Duodenal mucosa (tissue), 2 donors: ENCODE results near the gene GREM1.

Experiments
- H3K27ac ChIP-seq: one replicate; pipeline ENCODE4 v1.7.0; 2013; ENCODE audit warnings: low read depth, low read length
- H3K27me3 ChIP-seq, 2 donors: one replicate each; pipeline ENCODE4 v1.7.0; 2013; ENCODE audit warnings: low read length in 2 of 2, control low read depth in 1 of 2; ENCODE audit not compliant: insufficient read depth in 2 of 2, control insufficient read depth in 1 of 2
- H3K36me3 ChIP-seq, 2 donors: one replicate each; pipeline ENCODE4 v1.7.0; 2013; ENCODE audit warnings: low read length in 2 of 2, control low read depth in 1 of 2; ENCODE audit not compliant: insufficient read depth in 2 of 2, control insufficient read depth in 1 of 2
- H3K4me1 ChIP-seq, 2 donors: one replicate each; pipeline ENCODE4 v1.7.0; 2013; ENCODE audit warnings: low read length in 2 of 2, control low read depth in 1 of 2; ENCODE audit not compliant: insufficient read depth in 2 of 2, control insufficient read depth in 1 of 2
- H3K4me3 ChIP-seq, 2 donors: one replicate each; pipeline ENCODE4 v1.7.0; 2013; ENCODE audit warnings: low read length in 2 of 2, low read depth in 1 of 2
- H3K9ac ChIP-seq, 2 donors: one replicate each; pipeline ENCODE4 v1.7.0; 2013; ENCODE audit warnings: low read length in 2 of 2, low read depth in 1 of 2
- H3K9me3 ChIP-seq, 2 donors: one replicate each; pipeline ENCODE4 v1.7.0; 2013; ENCODE audit warnings: low read length in 2 of 2, control low read depth in 1 of 2; ENCODE audit not compliant: control insufficient read depth in 1 of 2

The GREM1 gene

GRCh38 chr15:32694222-32694983, 23.4 kb upstream of the GREM1 start:
- H3K36me3 ChIP-seq = no peaks in the 10 kb centered on the region
- H3K27me3 ChIP-seq = no peaks in the 10 kb centered on the region
- no peak overlapping the region for H3K9ac ChIP-seq
- peaks cover 3 to 13% of the 10 kb centered on the region in 2 donors for H3K4me1 ChIP-seq
- H3K4me3 ChIP-seq = no peak overlapping the region
- no peaks in the 10 kb centered on the region for H3K9me3 ChIP-seq
- no peak overlapping the region for H3K27ac ChIP-seq

- no peak overlapping the region for H3K4me3 ChIP-seq
- H3K4me1 ChIP-seq = peaks cover 6 to 10% of the 10 kb centered on the region in 2 donors
- no peaks in the 10 kb centered on the region for H3K9me3 ChIP-seq
- H3K27me3 ChIP-seq = no peaks in the 10 kb centered on the region
- no peak overlapping the region for H3K9ac ChIP-seq
- no peaks in the 10 kb centered on the region for H3K36me3 ChIP-seq
- no peak overlapping the region for H3K27ac ChIP-seq
Measured at GRCh38 chr15:32698773-32699390, 18.9 kb upstream of the GREM1 start.

GRCh38 chr15:32700501-32701150, 17.2 kb upstream of the GREM1 start:
- H3K9ac ChIP-seq = no peak overlapping the region
- H3K36me3 ChIP-seq = no peaks in the 10 kb centered on the region
- no peak overlapping the region for H3K4me3 ChIP-seq
- no peaks in the 10 kb centered on the region for H3K27me3 ChIP-seq
- H3K9me3 ChIP-seq = no peaks in the 10 kb centered on the region
- no peak overlapping the region for H3K27ac ChIP-seq
- H3K4me1 ChIP-seq = peaks cover 6 to 10% of the 10 kb centered on the region in 2 donors

GRCh38 chr15:32701863-32702262, 15.9 kb upstream of the GREM1 start:
- no peak overlapping the region for H3K4me3 ChIP-seq
- H3K27ac ChIP-seq = no peak overlapping the region
- no peaks in the 10 kb centered on the region for H3K9me3 ChIP-seq
- H3K9ac ChIP-seq = no peak overlapping the region
- H3K27me3 ChIP-seq = no peaks in the 10 kb centered on the region
- no peaks in the 10 kb centered on the region for H3K36me3 ChIP-seq
- peaks cover 6 to 10% of the 10 kb centered on the region in 2 donors for H3K4me1 ChIP-seq

- H3K4me1 ChIP-seq = peaks cover 6 to 15% of the 10 kb centered on the region in 2 donors
- no peak overlapping the region for H3K27ac ChIP-seq
- no peaks in the 10 kb centered on the region for H3K36me3 ChIP-seq
- H3K27me3 ChIP-seq = no peaks in the 10 kb centered on the region
- no peak overlapping the region for H3K9ac ChIP-seq
- no peak overlapping the region for H3K4me3 ChIP-seq
- no peaks in the 10 kb centered on the region for H3K9me3 ChIP-seq
Measured at GRCh38 chr15:32704395-32704981, 13.3 kb upstream of the GREM1 start.

GRCh38 chr15:32705446-32705845, 12.4 kb upstream of the GREM1 start:
- no peaks in the 10 kb centered on the region for H3K27me3 ChIP-seq

GRCh38 chr15:32706704-32707103, 11.1 kb upstream of the GREM1 start:
- H3K27ac ChIP-seq = no peak overlapping the region
- no peak overlapping the region for H3K4me3 ChIP-seq
- peaks cover 0 to 10% of the 10 kb centered on the region in 2 donors for H3K4me1 ChIP-seq
- H3K9ac ChIP-seq = no peak overlapping the region
- no peaks in the 10 kb centered on the region for H3K27me3 ChIP-seq
- H3K9me3 ChIP-seq = no peaks in the 10 kb centered on the region
- no peaks in the 10 kb centered on the region for H3K36me3 ChIP-seq

More at GRCh38 chr15:32705446-32705845, 12.4 kb upstream of the GREM1 start:
- Histone ChIP-seq H3K4me1 (peaks cover under 1 to 15% of the 10 kb centered on the region in 2 donors), H3K9me3 (no peaks in the 10 kb centered on the region), H3K4me3 (no peak overlapping the region), H3K9ac (no peak overlapping the region), H3K27ac (no peak overlapping the region), H3K36me3 (no peaks in the 10 kb centered on the region)

- H3K27me3 ChIP-seq = no peaks in the 10 kb centered on the region
- H3K27ac ChIP-seq = no peak overlapping the region
- H3K9me3 ChIP-seq = no peaks in the 10 kb centered on the region
- no peak overlapping the region for H3K4me3 ChIP-seq
- peaks cover 0 to 10% of the 10 kb centered on the region in 2 donors for H3K4me1 ChIP-seq
- H3K36me3 ChIP-seq = no peaks in the 10 kb centered on the region
- no peak overlapping the region for H3K9ac ChIP-seq
Measured at GRCh38 chr15:32707436-32707835, 10.4 kb upstream of the GREM1 start.

GRCh38 chr15:32709295-32710033, 8.3 kb upstream of the GREM1 start:
- peaks cover 7 to 11% of the 10 kb centered on the region in 2 donors for H3K27me3 ChIP-seq
- H3K4me3 ChIP-seq = no peak overlapping the region
- H3K4me1 ChIP-seq = peaks cover 0 to 10% of the 10 kb centered on the region in 2 donors
- no peak overlapping the region for H3K9ac ChIP-seq
- no peak overlapping the region for H3K27ac ChIP-seq
- H3K36me3 ChIP-seq = no peaks in the 10 kb centered on the region
- no peaks in the 10 kb centered on the region for H3K9me3 ChIP-seq
